Choroid plexus epithelial cell (primary cell): ENCODE data around the gene PGBD5.

Experiments used
- DNase-seq: peaks from one replicate; pipeline ENCODE4 v3.0.0-alpha.2; 2010; ENCODE audit warnings: low read depth
- H3K4me3 ChIP-seq: 2 replicates; pipeline ENCODE4 v1.5.1; 2011; ENCODE audit warnings: low read depth, mild to moderate bottlenecking, control low read depth, low read length, moderate library complexity
- CTCF ChIP-seq: conservative IDR thresholded peaks from 2 replicates; pipeline ENCODE4 v1.5.1; 2011; ENCODE audit warnings: low read depth, mild to moderate bottlenecking, control low read depth, inconsistent platforms, low read length, moderate library complexity

Gene PGBD5

GRCh38 chr1:230267338-230268065, 158.6 kb downstream of the PGBD5 start:
- no peak overlapping the region for H3K4me3 ChIP-seq
- no peak for TF ChIP-seq CTCF
- DNase-seq, result no peak

GRCh38 chr1:230266456-230266855, 159.7 kb downstream of the PGBD5 start:
- no peak for DNase-seq
- TF ChIP-seq CTCF, result no peak
- H3K4me3 ChIP-seq, result no peak overlapping the region

GRCh38 chr1:230265200-230266115, 160.7 kb downstream of the PGBD5 start:
- H3K4me3 ChIP-seq, result no peak overlapping the region
- TF ChIP-seq CTCF, result no peak
- no peak for DNase-seq
